CD4-positive, alpha-beta T cell (primary cell): Measurements from ENCODE around the gene LAPTM5. TPM values are rescaled to one million over a fixed set of nuclear protein-coding genes. Genes with fewer than 3 reads are reported as not detected.

Source experiments
- ATAC-seq: fragments of 200-7000 bp; cut with Tn5 transposase; one replicate; pipeline ENCODE4 v1.10.0; 2022; ENCODE audit warnings: mild to moderate bottlenecking; ENCODE audit not compliant: poor library complexity
- CTCF ChIA-PET: fragments of 350-600 bp; sonication (Branson Sonifier 250); formaldehyde crosslinking; loops from one replicate; lab custom pipeline; 2021; ENCODE audit warnings: antibody characterized with exemption, inconsistent platforms; lab: Charles Lee
- POLR2A ChIA-PET: fragments of 350-600 bp; sonication (Branson Sonifier 250); formaldehyde crosslinking; loops from one replicate; lab custom pipeline; 2021; ENCODE audit warnings: antibody characterized with exemption, inconsistent platforms; lab: Charles Lee
- DNase-seq, 14 experiments: peaks; one replicate each; pipeline ENCODE4 v3.0.0-alpha.2; 2013 to 2020; ENCODE audit warnings: mixed read lengths in 2 of 14
- H3K27ac ChIP-seq, 2 donors: one replicate each; pipeline versions ENCODE4 v1.5.1 to v1.7.0; 2013; ENCODE audit warnings: low read length in 2 of 2, low read depth in 1 of 2, mild to moderate bottlenecking in 1 of 2
- H3K27me3 ChIP-seq, 2 experiments: 1 replicate in 1 of 2; 2 replicates in 1 of 2; pipeline versions ENCODE4 v1.6.1 to v1.7.0; 2013; ENCODE audit warnings: low read length in 2 of 2, control low read depth in 1 of 2, mild to moderate bottlenecking in 1 of 2, moderate library complexity in 1 of 2; ENCODE audit not compliant: insufficient read depth in 2 of 2, control insufficient read depth in 1 of 2
- H3K36me3 ChIP-seq: one replicate; pipeline ENCODE4 v1.6.1; 2013; ENCODE audit warnings: low read length, control low read depth; ENCODE audit not compliant: insufficient read depth
- H3K4me1 ChIP-seq: one replicate; pipeline ENCODE4 v1.6.1; 2013; ENCODE audit warnings: low read length, control low read depth; ENCODE audit not compliant: insufficient read depth
- H3K4me3 ChIP-seq: one replicate; pipeline ENCODE4 v1.5.1; 2013; ENCODE audit warnings: mild to moderate bottlenecking, low read length, moderate library complexity
- H3K9me3 ChIP-seq, 2 experiments: 1 replicate in 1 of 2; 2 replicates in 1 of 2; pipeline versions ENCODE4 v1.6.1 to v1.7.0; 2013; ENCODE audit warnings: low read length in 2 of 2, mild to moderate bottlenecking in 2 of 2, control low read depth in 1 of 2, moderate library complexity in 1 of 2; ENCODE audit not compliant: control insufficient read depth in 1 of 2, insufficient read depth in 1 of 2
- H3K27ac Mint-ChIP-seq: one replicate; pipeline ENCODE4 v1.8.0; 2020; ENCODE audit warnings: mixed read lengths
- H3K27me3 Mint-ChIP-seq: one replicate; pipeline ENCODE4 v1.8.0; 2021; ENCODE audit warnings: mixed read lengths
- H3K36me3 Mint-ChIP-seq: one replicate; pipeline ENCODE4 v1.8.0; 2021; ENCODE audit warnings: low read depth, mixed read lengths
- H3K4me1 Mint-ChIP-seq: one replicate; pipeline ENCODE4 v1.8.0; 2021; ENCODE audit warnings: low read depth, mixed read lengths
- H3K4me3 Mint-ChIP-seq: one replicate; pipeline ENCODE4 v1.8.0; 2020; ENCODE audit warnings: mild to moderate bottlenecking, mixed read lengths
- H3K9me3 Mint-ChIP-seq: one replicate; pipeline ENCODE4 v1.8.0; 2020; ENCODE audit warnings: mixed read lengths
- intact Hi-C, 2 experiments: fragments of 100-400 bp; cut with DNase I in 1 of 2; cut with micrococcal nuclease in 1 of 2; formaldehyde crosslinking; loops; one replicate each; pipeline versions ENCODE4 v1.15.1 to v1.9.0; 2023 to 2025; cut with DNase I, micrococcal nuclease
- total RNA-seq, 174 experiments: library from RNA in 2 of 174; stranded (reverse) in 2 of 174; gene quantifications; one replicate each; pipeline ENCODE4 v1.2.3 and lab custom pipeline; 2021 to 2026
- TF ChIP-seq, protein P1 (sequence below): fragments of 200-600 bp; IDR thresholded peaks from one replicate; pipeline ENCODE4 v1.8.0; 2022; ENCODE audit warnings: antibody characterized with exemption, mild to moderate bottlenecking

LAPTM5 gene
- total RNA-seq, 2 experiments from 2014 or later = 625 to 642 TPM

DNA sequence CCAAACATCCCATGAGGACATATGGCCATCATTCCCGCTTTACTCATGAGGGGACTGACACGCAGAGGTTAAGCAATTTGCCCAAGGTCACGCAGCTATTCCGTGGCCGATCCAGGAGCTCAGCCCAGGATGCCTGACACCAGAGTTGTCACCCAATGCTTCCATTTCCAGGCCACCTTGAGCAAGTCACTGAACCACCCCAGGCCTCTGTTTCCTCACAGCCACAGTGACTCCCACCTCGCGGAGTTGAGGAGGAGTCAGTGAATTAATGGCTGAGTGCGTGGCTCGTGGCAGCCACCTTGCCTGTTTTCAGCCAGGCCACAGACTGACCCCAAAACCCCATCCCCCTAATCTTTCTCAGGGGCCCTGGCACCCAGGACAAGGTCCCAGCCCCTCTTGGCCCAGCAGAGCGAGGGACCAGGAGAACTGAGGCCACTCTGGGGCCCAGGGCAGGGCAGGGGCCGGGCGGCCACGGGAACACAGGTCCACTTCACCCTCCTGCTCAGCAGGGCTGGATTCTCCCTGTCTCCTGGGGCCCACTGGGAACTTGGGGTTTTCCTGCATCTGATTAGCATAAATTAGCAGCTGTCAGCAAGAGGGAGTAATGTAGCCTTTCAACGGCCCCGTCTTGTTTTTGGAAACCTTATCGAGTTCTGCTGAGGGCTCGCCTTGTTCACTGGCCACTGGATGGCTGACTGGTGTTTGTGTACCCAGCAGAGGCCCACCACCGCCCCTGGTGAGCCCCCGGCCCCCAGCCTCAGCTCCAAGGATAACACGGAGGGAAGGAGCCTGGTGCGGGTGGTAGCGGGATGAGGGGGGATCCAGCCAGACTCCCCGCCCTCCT, 19.7 kb upstream of the LAPTM5 start:
- TF ChIP-seq, protein P1, sequence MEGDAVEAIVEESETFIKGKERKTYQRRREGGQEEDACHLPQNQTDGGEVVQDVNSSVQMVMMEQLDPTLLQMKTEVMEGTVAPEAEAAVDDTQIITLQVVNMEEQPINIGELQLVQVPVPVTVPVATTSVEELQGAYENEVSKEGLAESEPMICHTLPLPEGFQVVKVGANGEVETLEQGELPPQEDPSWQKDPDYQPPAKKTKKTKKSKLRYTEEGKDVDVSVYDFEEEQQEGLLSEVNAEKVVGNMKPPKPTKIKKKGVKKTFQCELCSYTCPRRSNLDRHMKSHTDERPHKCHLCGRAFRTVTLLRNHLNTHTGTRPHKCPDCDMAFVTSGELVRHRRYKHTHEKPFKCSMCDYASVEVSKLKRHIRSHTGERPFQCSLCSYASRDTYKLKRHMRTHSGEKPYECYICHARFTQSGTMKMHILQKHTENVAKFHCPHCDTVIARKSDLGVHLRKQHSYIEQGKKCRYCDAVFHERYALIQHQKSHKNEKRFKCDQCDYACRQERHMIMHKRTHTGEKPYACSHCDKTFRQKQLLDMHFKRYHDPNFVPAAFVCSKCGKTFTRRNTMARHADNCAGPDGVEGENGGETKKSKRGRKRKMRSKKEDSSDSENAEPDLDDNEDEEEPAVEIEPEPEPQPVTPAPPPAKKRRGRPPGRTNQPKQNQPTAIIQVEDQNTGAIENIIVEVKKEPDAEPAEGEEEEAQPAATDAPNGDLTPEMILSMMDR = no peak
- POLR2A ChIA-PET = interaction anchor here (0.9 to 4.1 kb wide), 3 partner anchors 16 to 57 kb away, joined by 3 to 60 read pairs (median 5); no protein-coding TSS in a partner anchor
- H3K4me1 Mint-ChIP-seq = peaks cover 12% of the 10 kb centered on the region
- H3K36me3 ChIP-seq = no peaks in the 10 kb centered on the region
- H3K36me3 Mint-ChIP-seq = no peaks in the 10 kb centered on the region
- CTCF ChIA-PET = interaction anchor here (3.2 kb wide), 1 partner anchor 58 kb away, joined by 87 read pairs; no protein-coding TSS in a partner anchor
- no peaks in the 10 kb centered on the region for H3K27me3 Mint-ChIP-seq
- no peaks in the 10 kb centered on the region for H3K27me3 ChIP-seq
- H3K27ac Mint-ChIP-seq = no peak overlapping the region
- no peak overlapping the region for H3K4me3 Mint-ChIP-seq
- no peaks in the 10 kb centered on the region for H3K9me3 Mint-ChIP-seq
- H3K4me1 ChIP-seq = peaks cover 17% of the 10 kb centered on the region
- intact Hi-C loops = no loop called here
- ATAC-seq = no peak
- no peak overlapping the region for H3K27ac ChIP-seq
- H3K4me3 ChIP-seq = no peak overlapping the region
- no peak for DNase-seq
- H3K9me3 ChIP-seq = peaks cover 0 to 6% of the 10 kb centered on the region in 2 experiments

DNA sequence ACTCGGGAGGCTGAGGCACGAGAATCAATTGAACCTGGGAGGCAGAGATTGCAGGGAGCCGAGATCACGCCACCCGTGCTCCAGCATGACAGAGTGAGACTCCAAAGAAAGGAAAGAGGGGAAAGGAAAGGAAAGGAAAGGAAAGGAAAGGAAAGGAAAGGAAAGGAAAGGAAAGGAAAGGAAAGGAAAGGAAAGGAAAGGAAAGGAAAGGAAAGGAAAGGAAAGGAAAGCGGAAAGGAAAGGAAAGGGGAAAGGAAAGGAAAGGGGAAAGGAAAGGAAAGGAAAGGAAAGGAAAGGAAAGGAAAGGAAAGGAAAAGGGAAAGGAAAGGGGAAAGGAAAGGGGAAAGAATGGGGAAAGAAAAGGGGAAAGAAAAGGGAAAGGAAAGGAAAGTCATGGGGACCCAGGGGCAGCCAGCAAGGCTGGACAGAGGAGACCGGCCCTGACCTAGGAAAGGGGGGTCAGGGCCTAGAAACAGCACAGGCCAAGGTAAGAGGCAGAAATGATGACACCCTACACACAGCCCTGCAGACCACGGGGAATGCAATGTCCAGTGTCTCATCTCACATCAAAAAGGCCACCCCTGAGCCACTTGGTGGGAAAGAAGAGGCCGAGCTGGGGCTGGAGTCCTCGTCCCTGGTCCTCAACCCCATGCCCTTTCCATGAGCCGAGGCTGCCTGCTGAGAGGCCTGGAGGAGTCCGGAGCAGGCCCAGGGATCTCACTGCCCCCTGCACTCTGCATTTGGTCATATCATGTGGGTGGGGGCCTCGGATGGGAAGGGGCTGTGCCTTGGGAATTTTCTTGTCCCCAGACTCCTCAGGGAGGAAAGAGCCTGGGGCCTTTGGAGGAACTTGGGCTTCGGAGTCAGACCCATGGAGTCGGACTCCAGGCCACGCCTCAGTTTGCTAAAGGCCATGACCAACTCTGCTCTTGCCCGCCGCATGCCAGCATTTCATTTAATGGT, 18.8 kb upstream of the LAPTM5 start:
- Histone ChIP-seq H3K36me3 (no peaks in the 10 kb centered on the region), H3K27me3 (no peaks in the 10 kb centered on the region), H3K9me3 (peaks cover 0 to 6% of the 10 kb centered on the region in 2 experiments), H3K4me1 (peaks cover 13% of the 10 kb centered on the region), H3K4me3 (no peak overlapping the region), H3K27ac (no peak overlapping the region)
- DNase-seq (no peak), ATAC-seq (no peak)
- Mint-ChIP-seq H3K4me1 (peaks cover 11% of the 10 kb centered on the region), H3K27me3 (no peaks in the 10 kb centered on the region), H3K4me3 (no peak overlapping the region), H3K9me3 (no peaks in the 10 kb centered on the region), H3K36me3 (no peaks in the 10 kb centered on the region), H3K27ac (no peak overlapping the region)
- CTCF ChIA-PET = no interaction called here
- TF ChIP-seq, protein P1 = no peak
- POLR2A ChIA-PET = interaction anchor here (1.9 kb wide), 1 partner anchor 15 kb away, joined by 5 read pairs; no protein-coding TSS in a partner anchor
- intact Hi-C loops = no loop called here

DNA sequence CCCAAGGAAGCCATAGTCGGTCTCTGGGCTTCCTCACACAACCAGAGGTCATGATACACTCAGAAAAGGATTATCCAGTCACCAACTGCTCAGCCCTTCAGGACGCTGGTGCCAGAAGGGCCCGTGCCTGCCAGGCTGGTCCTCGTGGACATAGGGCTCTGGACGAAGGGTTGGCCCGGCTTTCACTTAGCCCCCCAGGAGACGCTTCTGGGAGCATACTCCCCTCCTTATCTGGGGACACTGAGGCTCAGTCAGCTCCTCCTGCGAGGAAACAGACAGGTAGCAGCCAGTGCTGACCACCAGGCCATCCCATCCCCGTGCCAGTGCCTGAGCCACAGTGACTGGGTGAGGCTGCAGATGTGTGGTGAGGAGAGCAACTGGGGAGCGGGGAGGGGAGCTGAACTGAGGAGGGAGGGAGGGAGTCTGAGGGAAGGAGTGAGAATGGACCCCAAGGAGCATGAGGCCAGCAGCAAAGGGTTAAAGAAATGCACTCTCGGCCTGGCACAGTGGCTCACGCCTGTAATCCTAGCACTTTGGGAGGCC, 17.9 kb upstream of the LAPTM5 start:
- H3K9me3 ChIP-seq = peaks cover 0 to 6% of the 10 kb centered on the region in 2 experiments
- intact Hi-C loops = no loop called here
- peaks cover 11% of the 10 kb centered on the region for H3K4me1 Mint-ChIP-seq
- ATAC-seq (no peak), DNase-seq (no peak)
- H3K27me3 Mint-ChIP-seq = no peaks in the 10 kb centered on the region
- H3K36me3 ChIP-seq = no peaks in the 10 kb centered on the region
- TF ChIP-seq, protein P1 = no peak
- no peaks in the 10 kb centered on the region for H3K27me3 ChIP-seq
- no peak overlapping the region for H3K4me3 Mint-ChIP-seq
- H3K36me3 Mint-ChIP-seq = no peaks in the 10 kb centered on the region
- no peaks in the 10 kb centered on the region for H3K9me3 Mint-ChIP-seq
- POLR2A ChIA-PET = no interaction called here
- H3K4me3 ChIP-seq = no peak overlapping the region
- no peak overlapping the region for H3K27ac ChIP-seq
- no peak overlapping the region for H3K27ac Mint-ChIP-seq
- H3K4me1 ChIP-seq = peaks cover 13% of the 10 kb centered on the region
- CTCF ChIA-PET = no interaction called here
